D721Med (cell line): Measurements from ENCODE around the gene MUC5AC.

ENCODE experiments used
- DNase-seq: peaks from one replicate; pipeline ENCODE4 v3.0.0; 2011; ENCODE audit warnings: low spot score; ENCODE audit not compliant: insufficient read length
- FAIRE-seq: peaks from 2 replicates; lab custom pipeline; 2011; peaks lifted over from hg19 to GRCh38; lab: Jason Lieb, UNC
- TF ChIP-seq, protein P1 (sequence below): IDR thresholded peaks from 2 replicates; pipeline ENCODE4 v1.5.1; 2012; ENCODE audit warnings: mild to moderate bottlenecking, control low read depth; ENCODE audit not compliant: insufficient read depth; ENCODE audit errors: missing control alignments

The MUC5AC gene, protein sequence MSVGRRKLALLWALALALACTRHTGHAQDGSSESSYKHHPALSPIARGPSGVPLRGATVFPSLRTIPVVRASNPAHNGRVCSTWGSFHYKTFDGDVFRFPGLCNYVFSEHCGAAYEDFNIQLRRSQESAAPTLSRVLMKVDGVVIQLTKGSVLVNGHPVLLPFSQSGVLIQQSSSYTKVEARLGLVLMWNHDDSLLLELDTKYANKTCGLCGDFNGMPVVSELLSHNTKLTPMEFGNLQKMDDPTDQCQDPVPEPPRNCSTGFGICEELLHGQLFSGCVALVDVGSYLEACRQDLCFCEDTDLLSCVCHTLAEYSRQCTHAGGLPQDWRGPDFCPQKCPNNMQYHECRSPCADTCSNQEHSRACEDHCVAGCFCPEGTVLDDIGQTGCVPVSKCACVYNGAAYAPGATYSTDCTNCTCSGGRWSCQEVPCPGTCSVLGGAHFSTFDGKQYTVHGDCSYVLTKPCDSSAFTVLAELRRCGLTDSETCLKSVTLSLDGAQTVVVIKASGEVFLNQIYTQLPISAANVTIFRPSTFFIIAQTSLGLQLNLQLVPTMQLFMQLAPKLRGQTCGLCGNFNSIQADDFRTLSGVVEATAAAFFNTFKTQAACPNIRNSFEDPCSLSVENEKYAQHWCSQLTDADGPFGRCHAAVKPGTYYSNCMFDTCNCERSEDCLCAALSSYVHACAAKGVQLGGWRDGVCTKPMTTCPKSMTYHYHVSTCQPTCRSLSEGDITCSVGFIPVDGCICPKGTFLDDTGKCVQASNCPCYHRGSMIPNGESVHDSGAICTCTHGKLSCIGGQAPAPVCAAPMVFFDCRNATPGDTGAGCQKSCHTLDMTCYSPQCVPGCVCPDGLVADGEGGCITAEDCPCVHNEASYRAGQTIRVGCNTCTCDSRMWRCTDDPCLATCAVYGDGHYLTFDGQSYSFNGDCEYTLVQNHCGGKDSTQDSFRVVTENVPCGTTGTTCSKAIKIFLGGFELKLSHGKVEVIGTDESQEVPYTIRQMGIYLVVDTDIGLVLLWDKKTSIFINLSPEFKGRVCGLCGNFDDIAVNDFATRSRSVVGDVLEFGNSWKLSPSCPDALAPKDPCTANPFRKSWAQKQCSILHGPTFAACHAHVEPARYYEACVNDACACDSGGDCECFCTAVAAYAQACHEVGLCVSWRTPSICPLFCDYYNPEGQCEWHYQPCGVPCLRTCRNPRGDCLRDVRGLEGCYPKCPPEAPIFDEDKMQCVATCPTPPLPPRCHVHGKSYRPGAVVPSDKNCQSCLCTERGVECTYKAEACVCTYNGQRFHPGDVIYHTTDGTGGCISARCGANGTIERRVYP (N-terminal part only)

DNA sequence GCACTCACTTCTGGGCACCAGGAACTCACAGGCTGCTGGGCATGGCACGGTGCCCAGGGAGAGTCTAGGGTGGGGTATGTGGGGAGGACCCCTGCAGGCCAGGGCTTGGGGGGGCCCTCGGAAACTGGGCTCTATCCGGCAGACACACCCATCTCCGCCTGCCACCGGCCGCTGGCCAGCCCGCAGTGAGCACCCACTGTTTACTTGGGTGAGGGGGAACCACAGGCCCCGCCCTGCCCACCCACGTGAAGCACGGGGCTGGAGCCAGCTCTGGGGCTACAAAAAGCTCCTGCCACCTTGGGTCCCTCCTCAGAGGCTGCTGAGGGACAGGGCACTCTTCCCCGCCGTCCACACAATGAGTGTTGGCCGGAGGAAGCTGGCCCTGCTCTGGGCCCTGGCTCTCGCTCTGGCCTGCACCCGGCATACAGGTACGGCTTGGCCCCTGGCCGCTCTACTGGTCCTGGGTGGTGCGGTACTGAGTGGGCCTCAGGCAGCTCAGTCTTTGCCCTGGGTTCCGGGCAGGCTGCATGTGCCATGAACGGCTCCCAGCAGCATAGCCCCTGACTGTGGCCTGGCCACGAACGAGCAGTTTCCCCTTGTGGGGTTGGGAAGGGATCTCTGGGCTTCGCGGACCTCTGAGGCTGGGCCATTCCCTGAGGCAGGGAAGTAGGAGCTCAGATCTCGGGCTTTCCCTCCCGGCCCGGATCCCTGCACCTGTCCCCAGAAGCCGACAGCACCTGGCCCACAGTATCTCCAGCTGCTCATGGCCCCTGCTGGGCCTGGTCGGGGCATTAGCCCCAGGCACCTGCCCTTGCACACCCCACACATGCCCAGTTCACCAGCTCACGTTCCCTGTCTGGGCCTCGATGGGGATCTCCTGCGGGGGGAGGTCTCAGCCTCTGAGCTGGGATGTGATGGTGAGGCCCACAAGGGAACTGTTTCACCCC is at the start of gene MUC5AC:
MUC5AC (plus strand) TSS at position 309 of the 947 bp plus-strand sequence; CDS start at position 356, 47 bp downstream.
- no peak for FAIRE-seq
- TF ChIP-seq, protein P1, sequence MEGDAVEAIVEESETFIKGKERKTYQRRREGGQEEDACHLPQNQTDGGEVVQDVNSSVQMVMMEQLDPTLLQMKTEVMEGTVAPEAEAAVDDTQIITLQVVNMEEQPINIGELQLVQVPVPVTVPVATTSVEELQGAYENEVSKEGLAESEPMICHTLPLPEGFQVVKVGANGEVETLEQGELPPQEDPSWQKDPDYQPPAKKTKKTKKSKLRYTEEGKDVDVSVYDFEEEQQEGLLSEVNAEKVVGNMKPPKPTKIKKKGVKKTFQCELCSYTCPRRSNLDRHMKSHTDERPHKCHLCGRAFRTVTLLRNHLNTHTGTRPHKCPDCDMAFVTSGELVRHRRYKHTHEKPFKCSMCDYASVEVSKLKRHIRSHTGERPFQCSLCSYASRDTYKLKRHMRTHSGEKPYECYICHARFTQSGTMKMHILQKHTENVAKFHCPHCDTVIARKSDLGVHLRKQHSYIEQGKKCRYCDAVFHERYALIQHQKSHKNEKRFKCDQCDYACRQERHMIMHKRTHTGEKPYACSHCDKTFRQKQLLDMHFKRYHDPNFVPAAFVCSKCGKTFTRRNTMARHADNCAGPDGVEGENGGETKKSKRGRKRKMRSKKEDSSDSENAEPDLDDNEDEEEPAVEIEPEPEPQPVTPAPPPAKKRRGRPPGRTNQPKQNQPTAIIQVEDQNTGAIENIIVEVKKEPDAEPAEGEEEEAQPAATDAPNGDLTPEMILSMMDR, result no peak
- DNase-seq, result no peak

DNA sequence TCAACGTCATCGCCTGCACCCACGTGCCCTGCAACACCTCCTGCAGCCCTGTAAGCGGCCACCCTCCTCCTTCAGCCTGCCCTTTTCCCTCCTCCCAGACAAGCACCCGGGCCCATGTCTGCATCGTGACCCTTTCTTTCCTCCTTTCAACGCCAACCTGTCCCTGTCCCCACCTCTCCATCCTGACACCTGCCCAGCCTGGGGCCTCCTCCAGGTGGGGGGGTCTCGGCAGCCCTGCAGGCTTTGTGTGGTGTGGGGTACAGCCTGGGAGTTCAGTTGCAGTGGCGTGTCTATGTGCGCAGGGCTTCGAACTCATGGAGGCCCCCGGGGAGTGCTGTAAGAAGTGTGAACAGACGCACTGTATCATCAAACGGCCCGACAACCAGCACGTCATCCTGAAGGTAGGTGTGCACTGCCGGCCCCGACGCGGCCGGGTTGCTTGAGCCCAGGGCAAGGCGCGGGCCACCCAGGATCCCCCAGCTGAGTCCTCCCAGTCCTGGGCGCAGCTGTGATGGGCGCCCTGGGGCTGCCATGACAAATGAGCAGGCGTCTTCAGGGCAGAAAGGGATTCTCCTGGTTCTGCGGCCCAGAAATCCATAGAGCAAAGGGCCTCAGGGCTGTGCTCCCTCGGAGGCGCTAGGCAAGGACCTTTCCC is 49.4 kb upstream of the MUC5AC start:
- FAIRE-seq (no peak), DNase-seq (no peak)
- TF ChIP-seq, protein P1, result no peak

DNA sequence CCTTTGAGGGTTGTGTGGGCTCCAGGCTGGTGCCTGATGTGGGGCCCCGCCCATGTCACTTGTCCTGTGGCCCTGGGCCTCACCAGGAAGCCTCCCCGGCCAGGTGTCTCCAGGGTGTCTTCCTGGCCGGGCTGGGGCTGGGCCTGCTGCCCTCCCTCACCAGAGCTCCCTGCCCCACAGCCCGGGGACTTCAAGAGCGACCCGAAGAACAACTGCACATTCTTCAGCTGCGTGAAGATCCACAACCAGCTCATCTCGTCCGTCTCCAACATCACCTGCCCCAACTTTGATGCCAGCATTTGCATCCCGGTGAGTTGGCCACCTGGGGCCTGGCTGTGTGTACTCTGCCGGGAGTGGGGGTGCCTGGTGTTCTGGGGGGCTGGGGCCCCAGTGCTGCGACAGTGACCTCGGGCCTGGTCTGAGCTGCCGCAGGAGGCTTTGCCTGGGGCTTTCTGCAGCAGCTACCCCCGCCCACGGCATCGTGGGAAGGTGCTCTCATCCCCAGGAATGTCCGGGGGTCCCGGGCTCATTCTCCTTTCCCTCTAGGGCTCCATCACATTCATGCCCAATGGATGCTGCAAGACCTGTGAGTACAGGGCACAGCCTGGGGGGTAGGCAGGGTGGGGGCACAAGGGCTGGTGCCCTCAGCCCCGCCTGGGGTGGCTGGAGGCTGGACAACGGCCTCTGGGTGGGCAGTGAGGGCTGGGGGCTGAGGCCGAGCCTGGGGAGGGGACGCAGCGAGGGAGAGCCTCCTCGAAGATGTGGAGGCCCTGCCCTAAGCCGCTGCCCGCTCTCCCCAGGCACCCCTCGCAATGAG is 48.4 kb upstream of the MUC5AC start:
- no peak for FAIRE-seq
- TF ChIP-seq, protein P1, result no peak
- no peak for DNase-seq

DNA sequence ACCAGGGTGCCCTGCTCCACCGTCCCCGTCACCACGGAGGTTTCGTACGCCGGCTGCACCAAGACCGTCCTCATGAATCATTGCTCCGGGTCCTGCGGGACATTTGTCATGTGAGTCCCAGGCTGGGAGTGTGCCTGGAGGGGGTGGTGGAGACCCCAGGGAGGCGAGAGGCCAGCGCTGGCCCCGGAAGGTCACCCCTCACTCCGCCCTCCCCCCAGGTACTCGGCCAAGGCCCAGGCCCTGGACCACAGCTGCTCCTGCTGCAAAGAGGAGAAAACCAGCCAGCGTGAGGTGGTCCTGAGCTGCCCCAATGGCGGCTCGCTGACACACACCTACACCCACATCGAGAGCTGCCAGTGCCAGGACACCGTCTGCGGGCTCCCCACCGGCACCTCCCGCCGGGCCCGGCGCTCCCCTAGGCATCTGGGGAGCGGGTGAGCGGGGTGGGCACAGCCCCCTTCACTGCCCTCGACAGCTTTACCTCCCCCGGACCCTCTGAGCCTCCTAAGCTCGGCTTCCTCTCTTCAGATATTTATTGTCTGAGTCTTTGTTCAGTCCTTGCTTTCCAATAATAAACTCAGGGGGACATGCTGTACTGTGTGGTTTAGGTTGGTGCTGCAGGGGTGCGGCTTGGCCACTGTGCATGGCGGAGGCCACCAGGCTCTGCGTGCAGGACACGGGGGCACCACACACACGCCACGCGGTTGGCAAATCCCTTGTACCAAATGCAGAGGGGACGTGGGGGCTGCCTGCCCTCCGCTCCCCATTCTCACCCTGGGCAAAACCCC is 47.6 kb upstream of the MUC5AC start:
- no peak for FAIRE-seq
- DNase-seq, result no peak
- TF ChIP-seq, protein P1, result no peak

DNA sequence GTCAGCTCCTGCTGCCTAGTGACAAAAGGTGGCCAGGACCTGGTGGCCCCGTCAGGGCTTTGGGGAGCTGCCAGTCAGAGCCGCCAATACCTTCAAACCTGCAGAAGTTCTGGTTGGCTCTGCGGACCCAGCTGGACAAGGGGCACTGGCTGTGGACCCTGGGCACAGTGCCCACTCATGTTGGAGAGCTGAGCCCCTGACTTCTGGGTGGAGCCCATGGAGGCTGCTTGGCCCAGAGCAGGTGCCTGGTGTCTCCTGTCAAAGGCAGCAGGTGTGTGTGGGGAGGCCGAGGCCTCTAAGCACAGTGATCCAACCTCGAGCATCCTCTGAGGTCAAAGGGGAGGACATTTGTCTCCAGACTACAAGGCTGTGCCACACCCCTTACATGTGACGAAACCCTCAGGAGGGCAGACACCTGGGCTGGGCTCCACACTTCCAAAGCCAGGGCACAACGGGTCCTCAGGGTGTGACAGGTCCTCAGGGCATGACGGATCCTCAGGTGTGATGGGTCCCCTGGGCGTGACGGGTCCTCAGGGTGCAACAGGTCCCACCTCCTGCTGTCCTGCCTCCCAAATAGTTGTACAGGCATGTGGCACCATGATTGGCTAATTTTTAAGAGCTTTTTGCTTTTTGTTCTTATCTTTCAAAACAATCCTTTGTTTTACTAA is 46.1 kb upstream of the MUC5AC start:
- TF ChIP-seq, protein P1, result no peak
- no peak for FAIRE-seq
- DNase-seq, result no peak
